ENCODE data around the gene CGNL1.

The CGNL1 gene

GRCh38 chr15:57533448-57533799, 157.1 kb downstream of the CGNL1 start:
- Histone ChIP-seq H3K4me3 (ENCODE audit: low read length, poor library complexity, severe bottlenecking) (no peak overlapping the region), H3K79me2 (ENCODE audit: insufficient read depth, low read length) (no peaks in the 10 kb centered on the region), H4K20me1 (ENCODE audit: insufficient read depth, low read length, poor library complexity, severe bottlenecking) (no peaks in the 10 kb centered on the region), H3K9me3 (ENCODE audit: insufficient read depth, low read depth, low read length) (no peaks in the 10 kb centered on the region), H3F3A (ENCODE audit: low read depth) (no peaks in the 10 kb centered on the region), H3K4me1 (ENCODE audit: insufficient read depth, low read length, poor library complexity, severe bottlenecking) (no peaks in the 10 kb centered on the region), H2AFZ (ENCODE audit: low read length) (no peak overlapping the region), H3K36me3 (ENCODE audit: insufficient read depth, low read length) (no peaks in the 10 kb centered on the region), H3K27me3 (ENCODE audit: insufficient read depth, low read length, poor library complexity, severe bottlenecking) (no peaks in the 10 kb centered on the region), H3K4me2 (ENCODE audit: low read depth, low read length, poor library complexity, severe bottlenecking) (no peak overlapping the region), H3K9me2 (replicated peaks; ENCODE audit: low read depth, low read length) (no peaks in the 10 kb centered on the region), H3K9ac (ENCODE audit: low read depth, low read length, poor library complexity, severe bottlenecking) (no peak overlapping the region)
- no peak for TF ChIP-seq CTCF (conservative IDR thresholded peaks at IDR 0.05; ENCODE audit: low read length)
- TF ChIP-seq EZH2phosphoT487 (IDR thresholded peaks at IDR 0.05; ENCODE audit: borderline replicate concordance), result no peak

- no peaks in the 10 kb centered on the region for H3K9me2 ChIP-seq (replicated peaks; ENCODE audit: low read depth, low read length)
- H3K79me2 ChIP-seq (ENCODE audit: insufficient read depth, low read length), result no peaks in the 10 kb centered on the region
- H3K9me3 ChIP-seq (ENCODE audit: insufficient read depth, low read depth, low read length), result no peaks in the 10 kb centered on the region
- H3K9ac ChIP-seq (ENCODE audit: low read depth, low read length, poor library complexity, severe bottlenecking), result no peak overlapping the region
- H3K4me1 ChIP-seq (ENCODE audit: insufficient read depth, low read length, poor library complexity, severe bottlenecking), result no peaks in the 10 kb centered on the region
- H2AFZ ChIP-seq (ENCODE audit: low read length), result no peak overlapping the region
- TF ChIP-seq EZH2phosphoT487 (IDR thresholded peaks at IDR 0.05; ENCODE audit: borderline replicate concordance), result no peak
- no peak for TF ChIP-seq CTCF (conservative IDR thresholded peaks at IDR 0.05; ENCODE audit: low read length)
- H3F3A ChIP-seq (ENCODE audit: low read depth), result no peaks in the 10 kb centered on the region
- H4K20me1 ChIP-seq (ENCODE audit: insufficient read depth, low read length, poor library complexity, severe bottlenecking), result no peaks in the 10 kb centered on the region
- H3K27me3 ChIP-seq (ENCODE audit: insufficient read depth, low read length, poor library complexity, severe bottlenecking), result no peaks in the 10 kb centered on the region
- no peak overlapping the region for H3K4me3 ChIP-seq (ENCODE audit: low read length, poor library complexity, severe bottlenecking)
- no peak overlapping the region for H3K4me2 ChIP-seq (ENCODE audit: low read depth, low read length, poor library complexity, severe bottlenecking)
- H3K36me3 ChIP-seq (ENCODE audit: insufficient read depth, low read length), result no peaks in the 10 kb centered on the region
These were observed 158.0 kb downstream of the CGNL1 start for GRCh38 chr15:57534281-57534680.

- no peak overlapping the region for H3K4me3 ChIP-seq (ENCODE audit: low read length, poor library complexity, severe bottlenecking)
- H3K4me1 ChIP-seq (ENCODE audit: insufficient read depth, low read length, poor library complexity, severe bottlenecking), result no peaks in the 10 kb centered on the region
- no peak overlapping the region for H3K9ac ChIP-seq (ENCODE audit: low read depth, low read length, poor library complexity, severe bottlenecking)
- H3K27me3 ChIP-seq (ENCODE audit: insufficient read depth, low read length, poor library complexity, severe bottlenecking), result no peaks in the 10 kb centered on the region
- H4K20me1 ChIP-seq (ENCODE audit: insufficient read depth, low read length, poor library complexity, severe bottlenecking), result no peaks in the 10 kb centered on the region
- no peaks in the 10 kb centered on the region for H3K79me2 ChIP-seq (ENCODE audit: insufficient read depth, low read length)
- H2AFZ ChIP-seq (ENCODE audit: low read length), result no peak overlapping the region
- no peak overlapping the region for H3K4me2 ChIP-seq (ENCODE audit: low read depth, low read length, poor library complexity, severe bottlenecking)
- no peaks in the 10 kb centered on the region for H3K9me3 ChIP-seq (ENCODE audit: insufficient read depth, low read depth, low read length)
- H3F3A ChIP-seq (ENCODE audit: low read depth), result no peaks in the 10 kb centered on the region
- H3K36me3 ChIP-seq (ENCODE audit: insufficient read depth, low read length), result no peaks in the 10 kb centered on the region
- H3K9me2 ChIP-seq (replicated peaks; ENCODE audit: low read depth, low read length), result no peaks in the 10 kb centered on the region
- no peak for TF ChIP-seq EZH2phosphoT487 (IDR thresholded peaks at IDR 0.05; ENCODE audit: borderline replicate concordance)
- no peak for TF ChIP-seq CTCF (conservative IDR thresholded peaks at IDR 0.05; ENCODE audit: low read length)
These were observed 160.8 kb downstream of the CGNL1 start for GRCh38 chr15:57537072-57537471.

Data from Loucy (cell line).